Fibroblast of skin of back (primary cell): Measurements from ENCODE around the gene AMH. TPM values are rescaled to one million over a fixed set of nuclear protein-coding genes. Genes with fewer than 3 reads are reported as not detected.

ENCODE experiments used
- DNase-seq: peaks from one replicate; pipeline ENCODE4 v3.0.0-alpha.2; 2013
- polyA plus RNA-seq, 2 experiments: library from polyadenylated mRNA; unstranded; fragments of 120-200 nt; gene quantifications; one replicate each; pipeline ENCODE4 v1.2.1, GENCODE V29; 2013; ENCODE audit not compliant: insufficient read length in 2 of 2

Gene AMH
- 1.4 TPM for polyA plus RNA-seq (2013, experiment 1 of 2; ENCODE audit: insufficient read length)
- polyA plus RNA-seq (2013, experiment 2 of 2; ENCODE audit: insufficient read length) = 0.38 TPM

DNA sequence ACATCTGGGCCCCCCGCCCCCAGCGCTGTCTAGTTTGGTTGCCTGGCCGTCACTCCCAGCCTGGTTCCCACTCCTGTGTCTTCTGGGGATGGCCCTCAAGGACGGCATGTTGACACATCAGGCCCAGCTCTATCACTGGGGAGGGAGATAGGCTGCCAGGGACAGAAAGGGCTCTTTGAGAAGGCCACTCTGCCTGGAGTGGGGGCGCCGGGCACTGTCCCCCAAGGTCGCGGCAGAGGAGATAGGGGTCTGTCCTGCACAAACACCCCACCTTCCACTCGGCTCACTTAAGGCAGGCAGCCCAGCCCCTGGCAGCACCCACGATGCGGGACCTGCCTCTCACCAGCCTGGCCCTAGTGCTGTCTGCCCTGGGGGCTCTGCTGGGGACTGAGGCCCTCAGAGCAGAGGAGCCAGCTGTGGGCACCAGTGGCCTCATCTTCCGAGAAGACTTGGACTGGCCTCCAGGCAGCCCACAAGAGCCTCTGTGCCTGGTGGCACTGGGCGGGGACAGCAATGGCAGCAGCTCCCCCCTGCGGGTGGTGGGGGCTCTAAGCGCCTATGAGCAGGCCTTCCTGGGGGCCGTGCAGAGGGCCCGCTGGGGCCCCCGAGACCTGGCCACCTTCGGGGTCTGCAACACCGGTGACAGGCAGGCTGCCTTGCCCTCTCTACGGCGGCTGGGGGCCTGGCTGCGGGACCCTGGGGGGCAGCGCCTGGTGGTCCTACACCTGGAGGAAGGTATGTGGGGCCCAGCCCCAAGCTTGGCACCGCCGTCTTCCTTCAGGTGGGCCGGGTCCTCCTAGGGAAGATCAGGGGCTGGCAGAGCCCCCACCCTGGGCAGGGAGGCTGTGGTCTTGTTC, at the start of gene AMH:
AMH (plus strand) TSS at position 314 of the 857 bp plus-strand sequence; CDS start at position 324, 10 bp downstream.
- DNase-seq = no peak

DNA sequence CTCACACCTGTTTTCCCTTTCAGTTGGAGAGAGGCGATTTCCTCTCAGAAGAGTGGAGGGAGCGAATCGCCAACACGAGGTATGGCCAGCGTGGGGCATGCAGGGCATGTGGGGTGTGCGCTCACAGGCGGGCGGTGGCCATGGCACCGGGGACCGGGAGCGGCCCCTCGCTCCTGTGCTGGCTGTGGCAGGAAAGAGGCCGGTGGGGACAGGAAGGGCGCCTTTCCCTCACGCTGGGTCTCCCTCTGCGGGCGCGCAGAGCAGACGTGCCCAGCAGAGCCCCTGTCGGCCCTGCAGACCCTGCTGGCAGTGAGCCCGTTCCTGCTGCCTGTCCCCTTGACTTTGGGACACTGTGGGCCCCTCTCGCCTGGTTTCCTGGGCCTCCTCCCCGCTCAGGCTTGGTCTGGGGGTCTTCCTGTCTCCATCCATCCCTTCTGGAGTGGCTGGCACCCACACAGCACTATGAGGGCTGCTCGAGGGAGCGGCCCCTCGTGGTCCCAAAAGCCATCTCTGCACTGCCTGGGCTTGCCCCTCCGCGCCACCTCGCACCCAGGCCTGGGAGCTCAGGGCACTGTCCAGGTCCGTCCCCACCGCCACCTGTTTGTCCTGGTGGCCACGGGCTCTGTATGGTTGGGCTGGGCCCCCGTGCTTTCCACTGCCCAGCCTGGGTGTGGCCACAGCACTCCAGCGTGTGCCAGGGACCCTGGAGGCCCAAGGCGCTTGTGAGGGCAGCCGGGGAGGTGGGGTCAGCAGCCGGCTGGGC, 49.1 kb upstream of the AMH start:
- no peak for DNase-seq

DNA sequence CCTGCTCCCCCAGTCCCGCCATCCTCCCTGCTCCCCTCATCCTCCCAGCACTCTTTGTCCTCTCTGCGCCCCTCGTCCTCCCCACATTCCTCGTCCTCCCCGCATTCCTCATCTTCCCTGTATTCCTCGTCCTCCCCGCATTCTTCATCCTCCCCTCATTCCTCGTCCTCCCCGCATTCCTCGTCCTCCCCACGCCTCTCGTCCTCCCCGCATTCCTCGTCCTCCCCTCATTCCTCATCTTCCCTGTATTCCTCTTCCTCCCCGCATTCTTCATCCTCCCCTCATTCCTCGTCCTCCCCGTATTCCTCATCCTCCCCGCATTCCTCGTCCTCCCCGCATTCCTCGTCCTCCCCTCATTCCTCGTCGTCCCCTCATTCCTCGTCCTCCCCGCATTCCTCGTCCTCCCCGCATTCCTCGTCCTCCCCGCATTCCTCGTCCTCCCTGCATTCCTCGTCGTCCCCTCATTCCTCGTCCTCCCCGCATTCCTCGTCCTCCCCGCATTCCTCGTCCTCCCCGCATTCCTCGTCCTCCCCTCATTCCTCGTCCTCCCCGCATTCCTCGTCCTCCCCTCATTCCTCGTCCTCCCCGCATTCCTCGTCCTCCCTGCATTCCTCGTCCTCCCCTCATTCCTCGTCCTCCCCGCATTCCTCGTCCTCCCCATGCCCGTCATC, 48.4 kb upstream of the AMH start:
- DNase-seq = peak; percentile 12

DNA sequence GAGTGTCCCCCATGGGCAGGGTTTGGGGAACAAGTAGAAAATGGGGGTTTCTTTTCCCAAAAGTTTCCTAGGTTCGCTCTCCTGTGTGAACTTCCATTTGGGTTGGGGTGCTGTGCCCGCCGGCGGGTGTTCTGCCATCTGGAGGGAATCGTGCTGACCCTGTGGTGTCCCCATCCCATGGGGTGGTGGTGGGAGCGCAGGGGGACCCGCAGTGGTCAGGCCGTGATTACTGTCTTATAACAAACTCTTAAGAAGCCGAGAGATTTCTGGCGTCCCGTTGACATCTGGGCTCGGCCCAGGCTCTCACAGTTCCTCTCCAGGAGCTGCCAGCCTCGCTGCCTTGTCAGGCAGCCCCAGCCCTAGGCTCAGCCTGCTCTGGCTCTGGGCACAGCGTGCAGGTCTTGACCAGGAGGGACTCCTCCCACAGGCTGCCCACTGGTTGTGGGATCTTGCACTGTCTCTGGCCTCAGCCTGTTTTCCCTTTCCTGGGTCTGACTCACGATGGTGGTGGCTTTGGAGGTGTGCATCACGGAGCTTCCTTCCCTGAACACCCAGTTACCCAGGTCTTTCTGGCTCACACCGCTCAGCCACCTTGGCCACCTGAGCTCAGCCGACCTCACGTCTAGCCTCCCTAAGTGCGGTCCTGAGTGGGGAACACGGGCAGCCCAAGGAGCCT, 47.5 kb upstream of the AMH start:
- DNase-seq = no peak

DNA sequence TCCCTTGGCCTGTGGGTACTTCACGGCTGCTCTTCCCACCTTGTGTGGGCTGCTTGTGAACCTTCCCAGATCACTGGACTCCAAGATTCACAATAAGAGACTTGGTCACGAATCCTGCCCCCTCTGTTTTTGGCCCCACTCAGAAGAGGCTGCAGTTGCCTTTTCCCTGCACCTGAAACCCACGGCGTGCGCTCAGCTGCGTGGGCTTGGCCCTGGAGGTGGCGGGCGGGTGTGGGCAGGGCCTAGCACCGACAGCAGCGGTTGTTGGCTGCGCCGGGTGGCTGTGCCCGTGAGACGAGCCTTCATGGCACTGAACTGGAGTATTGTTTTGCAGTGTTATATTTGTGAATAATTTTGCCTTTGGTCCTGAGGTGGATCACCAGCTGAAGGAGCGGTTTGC, 46.8 kb upstream of the AMH start:
- no peak for DNase-seq

DNA sequence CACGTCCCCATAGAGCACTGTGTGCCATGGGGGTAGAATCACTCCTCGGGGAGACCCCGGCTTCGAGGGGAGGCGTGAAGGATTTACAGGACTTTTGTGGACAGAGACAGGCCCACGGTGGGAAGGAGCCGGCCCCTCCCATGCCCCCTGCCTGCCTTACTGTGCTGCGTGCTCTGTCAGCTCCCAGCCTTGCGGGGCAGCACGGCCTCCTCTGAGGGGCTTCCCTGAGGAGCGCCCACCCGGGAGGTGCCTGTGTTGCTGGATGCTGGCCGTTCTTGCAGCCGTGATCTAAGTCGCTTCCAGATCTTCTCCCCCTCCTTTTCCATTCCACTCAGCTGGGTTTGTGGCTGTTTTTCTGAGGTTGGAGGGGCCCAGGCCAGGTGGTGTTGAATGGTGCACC, 42.1 kb upstream of the AMH start:
- no peak for DNase-seq

DNA sequence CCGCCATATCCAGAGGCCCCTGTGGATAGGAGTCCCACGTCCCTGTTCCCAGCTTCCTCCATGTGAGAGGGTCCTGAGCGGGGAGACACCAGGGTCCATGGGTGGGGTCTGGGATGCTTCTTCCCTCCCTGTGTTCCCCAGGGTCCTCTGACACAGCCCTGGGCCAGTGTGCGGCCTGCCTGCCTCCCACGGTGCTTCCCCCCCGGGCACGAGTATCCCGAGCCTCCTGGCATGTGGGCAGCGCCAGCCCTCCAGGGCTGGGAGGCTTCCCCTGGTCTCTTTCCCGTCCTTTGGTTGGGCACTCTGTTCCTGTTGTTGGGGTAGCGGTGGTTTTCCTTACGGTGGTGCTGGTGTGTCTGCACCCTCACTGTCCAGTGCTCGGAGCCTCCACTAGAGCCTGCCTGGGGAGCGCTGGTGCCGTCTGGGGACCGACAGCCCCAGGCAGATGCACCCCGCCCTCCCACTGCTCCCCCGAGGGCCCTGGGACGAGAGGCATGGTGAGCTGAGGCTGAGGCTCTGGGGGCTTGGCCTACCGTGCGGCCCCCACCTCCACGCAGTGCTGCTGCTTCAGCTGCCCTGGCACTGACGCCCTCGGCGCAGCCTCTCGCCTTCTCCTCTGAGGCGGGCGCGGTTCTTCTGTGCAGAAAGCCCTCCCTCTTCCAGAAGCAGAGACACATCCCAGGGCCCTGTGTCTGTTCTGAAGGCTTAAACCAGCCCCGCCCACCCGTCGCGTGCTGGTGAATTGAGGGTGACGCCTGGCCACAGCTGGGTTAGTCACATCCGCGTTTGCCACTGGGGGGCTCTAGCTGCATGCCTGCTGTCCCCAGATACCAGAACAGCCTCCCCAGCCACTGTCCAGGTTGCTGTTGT, 40.9 kb upstream of the AMH start:
- peak; percentile 93 for DNase-seq

DNA sequence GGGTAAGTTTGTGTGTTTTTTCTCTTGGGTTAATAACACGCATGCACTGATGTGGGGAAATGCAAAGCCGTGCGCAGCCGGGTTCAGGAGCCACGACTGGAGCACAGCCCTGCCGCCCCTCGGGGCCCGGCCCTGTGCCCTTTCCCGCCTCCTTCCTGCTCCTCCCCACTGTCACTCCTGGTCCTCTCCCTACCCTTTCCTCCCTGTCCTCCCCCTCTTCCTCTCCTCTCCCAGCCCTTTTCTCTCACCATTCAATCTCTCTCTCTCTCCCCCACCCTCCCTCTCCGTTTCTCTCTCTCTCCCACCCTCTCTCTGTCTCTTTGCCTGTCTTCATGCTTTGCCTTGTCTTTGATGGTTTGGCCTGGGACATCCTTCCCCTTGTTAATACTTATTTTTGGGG, 40.1 kb upstream of the AMH start:
- DNase-seq = peak; percentile 9

DNA sequence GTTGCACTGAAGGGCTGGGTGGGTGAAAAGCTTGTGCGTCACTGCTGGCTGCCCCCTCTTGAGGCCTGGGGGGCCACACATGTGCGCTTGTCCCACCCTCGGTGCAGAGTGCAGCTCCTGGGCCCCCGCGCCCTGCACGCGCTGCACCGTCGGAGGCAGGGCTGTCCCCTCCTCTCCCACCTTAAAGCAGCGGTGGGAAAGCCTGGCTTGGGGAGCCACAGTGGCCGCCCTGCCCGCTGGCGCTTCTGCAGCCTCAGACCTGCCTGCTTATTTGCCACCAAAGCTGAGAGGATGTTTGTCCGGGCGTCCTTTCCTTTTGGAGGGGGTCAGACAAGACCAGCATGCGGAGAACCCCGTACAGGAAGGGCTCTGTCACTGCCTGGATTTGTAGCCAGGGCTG, 39.7 kb upstream of the AMH start:
- no peak for DNase-seq

DNA sequence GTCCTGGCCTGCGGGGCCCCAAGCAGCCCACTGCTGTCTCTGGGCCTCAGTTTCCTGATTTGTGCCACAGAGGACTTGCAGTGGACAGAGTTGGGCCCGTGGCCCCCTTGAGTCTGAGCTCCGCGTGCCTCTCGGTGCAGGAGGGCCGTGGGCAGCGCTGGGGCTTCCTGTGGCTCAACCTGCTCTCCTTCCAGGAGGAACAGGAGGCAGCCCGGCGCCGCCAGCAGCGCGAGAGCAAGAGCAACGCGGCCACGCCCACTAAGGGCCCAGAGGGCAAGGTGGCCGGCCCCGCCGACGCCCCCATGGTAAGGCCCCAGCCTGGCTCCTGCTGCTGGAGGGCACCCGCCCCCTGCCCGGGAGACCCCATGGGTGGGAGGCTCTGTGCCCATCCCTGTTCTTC, 38.9 kb upstream of the AMH start:
- DNase-seq = no peak

DNA sequence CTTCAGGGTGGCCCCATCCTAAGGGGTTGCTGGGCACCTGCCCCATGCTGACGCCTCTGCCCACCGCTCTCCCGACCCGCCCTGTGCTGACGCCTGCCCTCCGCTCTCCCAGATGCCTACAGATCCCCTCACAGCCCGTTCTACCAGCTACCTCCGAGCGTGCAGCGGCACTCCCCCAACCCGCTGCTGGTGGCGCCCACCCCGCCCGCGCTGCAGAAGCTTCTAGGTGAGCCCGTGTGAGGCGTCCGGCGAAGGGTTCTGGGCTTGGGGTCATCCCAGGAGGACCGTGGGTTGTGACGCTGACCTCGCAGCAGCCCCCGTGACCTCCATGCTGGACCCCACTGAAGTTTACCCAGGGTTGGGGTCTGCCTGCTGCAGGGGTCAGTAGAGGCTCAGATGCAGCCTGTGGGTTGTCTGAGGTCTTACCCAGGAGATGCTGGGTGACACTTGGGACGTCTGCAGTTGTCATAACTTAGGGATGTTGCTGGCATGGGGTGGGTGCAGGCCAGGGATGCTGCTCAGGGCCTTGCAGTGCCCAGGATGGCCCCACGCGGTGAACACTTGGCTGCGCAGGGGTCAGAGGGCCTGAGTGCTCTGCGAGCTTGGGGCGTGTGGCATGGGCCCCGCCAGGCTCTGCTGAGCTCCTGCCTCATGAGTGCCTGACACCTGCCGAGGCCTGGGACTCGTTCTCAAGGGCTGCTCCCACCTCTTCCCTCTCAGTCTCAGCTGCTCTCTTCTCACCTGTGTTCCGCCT, 38.0 kb upstream of the AMH start:
- no peak for DNase-seq

DNA sequence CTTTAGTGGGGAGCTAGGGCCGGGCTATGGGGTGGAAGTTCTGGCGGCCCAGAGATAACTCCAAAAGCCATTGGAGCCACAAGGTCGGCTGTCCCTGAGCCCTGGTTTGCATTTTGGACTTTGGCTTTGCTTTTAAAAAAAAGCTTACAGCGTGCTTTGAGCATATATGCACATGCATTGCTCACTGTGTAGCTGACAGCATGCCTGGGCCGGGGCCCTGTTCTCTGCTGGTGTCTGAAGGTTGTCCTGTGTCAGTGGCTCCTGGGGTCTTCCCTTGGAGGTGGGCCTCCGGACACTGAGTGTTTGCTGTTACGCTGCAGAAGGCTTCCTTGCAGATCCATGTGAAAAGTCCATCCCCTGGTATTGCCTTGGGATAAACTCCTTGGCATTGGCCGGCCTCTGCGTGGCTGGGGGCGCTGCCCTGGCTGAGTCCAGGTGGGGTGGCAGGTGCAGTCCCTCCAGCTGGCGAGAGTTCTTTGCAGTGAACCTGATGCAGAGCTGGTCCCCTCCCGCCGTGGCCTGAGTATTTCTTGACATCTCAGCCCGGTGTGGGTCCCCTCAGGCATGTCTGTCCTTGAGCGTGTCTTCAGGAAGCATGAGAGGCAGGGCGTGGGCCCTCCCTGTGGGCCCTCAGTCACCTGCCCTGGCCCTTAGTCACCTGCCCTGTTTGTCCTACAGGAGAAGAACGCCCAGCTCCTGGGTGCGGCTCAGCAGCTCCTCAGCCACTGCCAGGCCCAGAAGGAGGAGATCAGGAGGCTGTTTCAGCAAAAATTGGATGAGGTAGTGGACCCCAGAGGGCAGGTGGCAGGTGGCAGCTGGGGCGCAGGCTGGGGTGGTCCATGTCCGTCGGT, 36.0 kb upstream of the AMH start:
- DNase-seq = no peak

DNA sequence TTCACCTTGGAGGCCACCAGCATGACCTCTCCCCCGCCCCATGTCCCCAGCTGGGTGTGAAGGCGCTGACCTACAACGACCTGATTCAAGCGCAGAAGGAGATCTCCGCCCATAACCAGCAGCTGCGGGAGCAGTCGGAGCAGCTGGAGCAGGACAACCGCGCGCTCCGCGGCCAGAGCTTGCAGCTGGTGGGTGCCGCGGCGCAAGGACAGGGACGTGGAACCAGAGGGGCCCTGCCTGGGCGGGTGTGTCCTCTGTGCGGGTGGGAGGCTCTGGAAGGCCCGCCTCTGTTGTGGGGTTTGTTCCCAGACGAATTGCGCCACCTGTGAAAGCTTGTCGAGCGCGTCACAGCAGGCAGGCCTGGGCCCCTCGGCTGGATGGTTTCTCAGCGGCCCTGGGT, 35.3 kb upstream of the AMH start:
- no peak for DNase-seq

DNA sequence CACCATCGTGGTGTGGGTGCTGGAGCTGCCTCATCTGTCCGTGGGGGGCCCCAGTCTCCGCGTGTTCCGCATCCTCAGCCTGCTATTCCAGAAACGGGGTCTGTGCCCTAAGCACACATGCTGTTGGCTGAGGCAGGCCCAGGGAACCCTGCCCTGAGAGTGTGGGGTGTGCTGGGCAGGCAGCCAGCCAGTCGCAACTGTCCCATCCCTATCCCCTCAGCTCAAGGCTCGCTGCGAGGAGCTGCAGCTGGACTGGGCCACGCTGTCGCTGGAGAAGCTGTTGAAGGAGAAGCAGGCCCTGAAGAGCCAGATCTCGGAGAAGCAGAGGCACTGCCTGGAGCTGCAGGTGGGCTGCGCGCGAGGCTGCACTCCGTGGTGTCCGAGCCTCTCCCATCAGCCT, 34.9 kb upstream of the AMH start:
- DNase-seq = no peak

DNA sequence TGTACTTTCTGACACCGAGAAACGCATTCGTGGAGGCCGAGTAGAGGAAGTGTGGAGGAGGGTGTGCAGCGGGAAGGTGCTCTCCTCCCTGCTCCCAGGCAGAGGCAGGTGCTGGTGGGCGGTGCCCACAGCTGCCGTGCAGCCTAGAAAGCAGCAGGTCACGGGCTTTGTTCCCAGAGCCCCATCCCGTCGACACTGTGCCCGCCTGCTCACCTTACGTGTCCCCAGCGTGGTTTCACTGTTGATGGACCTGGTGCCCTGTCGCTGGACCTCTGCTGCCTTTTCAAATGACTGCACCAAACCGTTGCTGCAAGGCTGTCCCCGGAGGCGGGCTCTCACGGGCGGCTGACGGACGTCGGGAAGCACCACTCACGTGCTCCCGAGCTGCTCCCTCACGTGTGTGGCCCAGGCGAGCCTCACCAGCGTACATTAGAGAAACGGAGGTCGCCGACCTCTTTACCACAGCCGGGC, 33.8 kb upstream of the AMH start:
- DNase-seq = no peak

DNA sequence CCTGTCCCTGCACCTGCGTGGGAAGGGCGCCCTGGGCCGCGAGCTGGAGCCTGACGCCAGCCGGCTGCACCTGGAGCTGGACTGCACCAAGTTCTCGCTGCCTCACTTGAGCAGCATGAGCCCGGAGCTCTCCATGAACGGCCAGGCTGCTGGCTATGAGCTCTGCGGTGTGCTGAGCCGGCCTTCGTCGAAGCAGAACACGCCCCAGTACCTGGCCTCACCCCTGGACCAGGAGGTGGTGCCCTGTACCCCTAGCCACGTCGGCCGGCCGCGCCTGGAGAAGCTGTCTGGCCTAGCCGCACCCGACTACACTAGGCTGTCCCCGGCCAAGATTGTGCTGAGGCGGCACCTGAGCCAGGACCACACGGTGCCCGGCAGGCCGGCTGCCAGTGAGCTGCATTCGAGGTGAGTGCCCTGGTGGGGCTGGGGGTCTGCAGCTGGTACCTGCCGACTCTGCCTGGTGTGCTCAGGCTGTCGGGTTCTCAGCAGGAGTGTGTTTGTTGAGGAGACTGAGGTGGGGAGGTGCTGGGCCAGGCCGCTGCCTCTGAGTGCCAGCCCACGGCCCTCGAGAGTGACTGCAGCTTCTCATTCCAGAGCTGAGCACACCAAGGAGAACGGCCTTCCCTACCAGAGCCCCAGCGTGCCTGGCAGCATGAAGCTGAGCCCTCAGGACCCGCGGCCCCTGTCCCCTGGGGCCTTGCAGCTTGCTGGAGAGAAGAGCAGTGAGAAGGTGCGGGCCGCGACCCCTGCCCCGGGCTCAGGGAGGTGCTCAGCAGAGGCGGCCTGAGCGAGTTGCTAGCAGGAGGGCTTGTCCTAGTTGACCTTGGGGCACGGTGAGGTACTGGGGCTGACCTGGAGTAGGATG, 32.5 kb upstream of the AMH start:
- DNase-seq = no peak

DNA sequence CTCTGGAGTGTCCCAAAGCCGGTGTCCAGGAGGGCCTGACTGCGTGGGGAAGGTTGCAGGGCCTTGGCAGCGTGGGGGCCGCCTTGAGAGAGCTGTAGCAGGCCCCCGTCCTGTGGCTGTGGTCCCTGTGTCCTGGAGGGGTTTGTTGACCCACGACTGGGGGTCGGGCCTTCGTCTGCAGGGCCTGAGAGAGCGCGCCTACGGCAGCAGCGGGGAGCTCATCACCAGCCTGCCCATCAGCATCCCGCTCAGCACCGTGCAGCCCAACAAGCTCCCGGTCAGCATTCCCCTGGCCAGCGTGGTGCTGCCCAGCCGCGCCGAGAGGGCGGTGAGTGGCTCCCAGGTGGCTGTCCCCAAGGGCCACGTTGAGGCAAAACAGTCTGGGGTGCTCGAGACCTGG, 31.5 kb upstream of the AMH start:
- no peak for DNase-seq

DNA sequence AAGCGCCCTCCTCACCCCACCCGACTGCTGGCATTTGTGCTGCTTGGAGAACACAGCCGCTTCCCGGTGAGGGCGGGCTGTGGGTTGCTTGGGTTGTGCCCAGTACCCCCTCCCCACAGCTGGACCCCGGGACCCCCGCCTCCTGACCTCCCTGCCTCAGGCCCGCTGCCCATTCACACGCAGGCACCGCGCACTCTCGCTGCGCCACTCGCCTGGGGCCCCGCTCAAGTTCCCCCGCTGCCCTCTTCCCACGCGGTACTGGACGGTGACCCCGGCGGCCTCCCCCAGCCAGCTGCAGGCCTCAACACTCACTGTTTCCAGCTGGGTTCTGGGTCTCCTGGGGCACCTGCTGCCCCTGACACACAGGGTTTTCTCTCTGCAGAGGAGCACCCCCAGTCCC, 29.4 kb upstream of the AMH start:
- DNase-seq = no peak
